ENCODE data around the gene EIF3F.
"Not testable (repeated sequence)": the region's sequence is repeated elsewhere in the genome, so short reads cannot be mapped to it uniquely, and the experiment has no call there.

EIF3F gene

GRCh38 chr11:7986768-7987559 lies at the start of gene EIF3F:
EIF3F (plus strand) TSS chr11:7987337; CDS start chr11:7987353, 16 bp downstream.
- DNase-seq, result peak; percentile 41 to 98 (median 87)

DNA sequence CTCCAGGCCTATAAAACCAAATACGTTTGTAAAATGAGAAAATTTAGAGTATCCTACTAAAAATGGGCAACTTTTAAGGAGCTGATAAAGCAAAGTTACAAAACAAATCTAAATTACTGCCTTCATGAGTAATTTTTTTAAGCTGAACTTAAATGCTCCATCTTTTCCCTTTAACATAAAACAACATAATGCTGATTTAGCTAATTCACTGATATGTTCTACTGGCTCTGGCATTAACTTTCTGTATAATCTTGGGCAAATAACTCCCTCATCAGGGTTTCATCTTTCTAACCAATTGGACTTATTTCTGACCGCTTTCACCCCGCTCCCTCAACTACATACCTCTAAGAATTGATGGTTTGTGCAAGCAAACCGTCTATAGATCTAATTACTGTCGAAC lies 46.0 kb upstream of the EIF3F start:
- no peak for DNase-seq

DNA sequence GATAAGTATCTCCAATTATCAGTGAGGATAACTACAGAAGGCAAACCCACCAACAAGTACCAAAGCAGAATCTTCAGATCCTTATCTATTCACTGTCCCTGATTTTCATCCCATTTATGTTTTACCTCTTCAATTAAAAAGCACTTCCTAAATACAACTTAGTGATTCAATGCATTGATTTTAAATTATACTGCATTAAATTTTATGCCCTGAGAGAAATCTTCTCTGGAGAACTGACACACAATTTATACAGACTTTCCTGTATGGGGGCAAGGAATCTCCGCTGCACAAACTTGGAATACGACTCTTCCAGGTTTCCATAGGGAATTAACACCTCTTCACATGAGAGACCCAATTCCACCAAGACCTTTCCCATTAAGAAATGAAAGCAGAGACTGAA lies 45.5 kb upstream of the EIF3F start, which contains the start of gene OR10A3:
OR10A3 (minus strand) TSS at position 101 of the 400 bp plus-strand sequence. CDS start 2,188 bp downstream, outside the sequence.
- no peak for DNase-seq

GRCh38 chr11:7944123-7944522 lies 43.0 kb upstream of the EIF3F start:
- DNase-seq, result no peak

- no peak for DNase-seq
Observed at GRCh38 chr11:7949934-7950333, 37.2 kb upstream of the EIF3F start.

DNA sequence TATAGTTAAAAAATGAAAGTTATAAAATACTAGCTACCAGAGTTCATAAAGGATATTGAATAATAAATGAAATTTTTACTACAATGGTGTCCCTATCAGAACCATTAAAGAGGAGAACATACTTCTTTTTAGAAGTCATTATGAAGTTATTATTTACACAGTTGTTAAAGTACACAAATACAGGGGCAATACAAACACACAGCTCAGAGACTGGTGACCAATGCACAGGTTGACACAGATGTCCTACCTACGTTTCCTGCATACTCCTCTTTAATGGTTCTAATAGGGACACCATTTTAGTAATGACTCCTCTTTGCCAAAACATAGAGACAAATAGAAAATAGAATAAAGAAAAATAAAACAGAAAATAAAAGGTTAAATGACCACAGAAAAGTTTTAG lies 31.9 kb upstream of the EIF3F start:
- DNase-seq, result no peak

DNA sequence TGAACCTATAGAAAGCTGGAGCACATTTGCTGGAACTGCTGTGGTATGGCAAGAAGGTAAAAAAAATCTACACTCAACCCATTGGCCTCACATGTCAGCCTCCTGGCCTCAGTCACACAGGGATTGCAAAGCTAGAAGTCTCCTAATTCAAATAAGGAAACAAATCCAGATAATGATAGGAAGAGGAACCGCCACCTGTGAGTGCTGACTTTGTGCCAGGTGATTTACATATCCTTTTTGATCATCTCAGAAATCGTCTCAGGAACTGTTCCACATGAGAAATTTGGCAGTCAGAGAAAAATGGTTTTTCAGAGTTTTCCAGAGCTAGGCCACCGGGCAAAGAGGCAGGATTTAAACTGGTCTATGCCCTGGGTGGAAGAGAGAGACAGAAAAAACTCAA lies 22.9 kb upstream of the EIF3F start:
- no peak for DNase-seq

DNA sequence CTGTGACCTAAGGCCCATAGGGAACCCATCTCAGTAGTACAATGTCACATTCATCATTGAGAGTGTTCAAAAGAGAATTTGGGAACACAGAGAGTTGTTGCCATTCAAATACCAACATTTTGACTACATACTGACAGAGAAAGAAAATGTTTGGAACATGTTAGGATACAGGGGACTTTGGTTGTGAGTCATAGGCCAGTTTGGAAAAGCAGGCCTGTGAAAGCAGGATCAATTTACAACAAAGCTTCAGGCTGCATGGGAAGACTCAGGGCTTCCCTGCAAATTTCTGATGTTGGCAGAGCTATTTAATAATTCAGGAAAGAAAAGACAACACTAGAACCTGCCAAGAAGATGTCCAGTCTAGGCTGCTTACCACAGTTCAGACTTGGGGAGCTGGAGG lies 22.3 kb upstream of the EIF3F start:
- no peak for DNase-seq

DNA sequence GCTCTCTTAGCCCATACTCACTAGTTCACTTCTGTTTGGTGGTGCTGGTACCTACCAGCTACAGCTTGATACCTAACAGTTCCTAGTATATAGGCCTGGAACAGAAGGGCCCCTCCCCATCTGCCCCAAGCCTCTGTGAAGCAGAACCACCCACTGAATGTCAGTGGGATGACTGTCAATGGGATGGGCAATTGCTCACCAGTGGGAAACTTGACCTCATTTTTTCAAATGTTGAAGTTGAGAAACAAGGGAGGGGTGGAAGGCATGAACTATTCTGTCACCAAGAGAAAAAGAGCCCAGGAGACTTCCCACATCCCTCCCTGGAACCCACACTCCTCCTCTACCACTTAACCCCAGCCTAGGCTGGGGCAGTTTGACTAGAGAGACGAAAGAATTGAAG lies 21.8 kb upstream of the EIF3F start, which contains the start of gene NLRP10:
NLRP10 (minus strand) TSS at position 62 of the 400 bp plus-strand sequence. CDS start 1,952 bp downstream, outside the sequence.
- DNase-seq, result no peak

DNA sequence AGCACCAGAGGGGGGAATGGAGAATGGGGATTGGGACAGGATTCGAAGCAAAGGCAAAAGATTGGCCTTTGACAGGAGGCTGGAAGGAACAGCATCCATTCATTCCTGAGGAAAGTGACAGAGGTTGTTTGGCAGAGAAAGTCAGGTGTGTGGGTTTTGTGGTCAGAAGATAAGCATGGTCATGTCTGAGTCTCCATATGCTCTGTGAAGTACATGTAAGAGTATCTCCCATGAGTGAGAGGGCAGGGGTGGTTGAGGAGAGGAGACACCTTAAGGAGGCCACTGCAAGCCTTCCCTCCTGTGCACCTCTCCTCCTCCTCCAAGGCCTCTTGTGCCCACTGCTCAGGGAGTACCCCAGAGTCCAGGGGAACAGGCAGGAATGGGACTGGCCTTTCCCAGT lies 20.0 kb upstream of the EIF3F start:
- no peak for DNase-seq

GRCh38 chr11:7967826-7968225 lies 19.3 kb upstream of the EIF3F start:
- no peak for DNase-seq

- DNase-seq, result no peak
Observed at GRCh38 chr11:7968686-7969085, 18.5 kb upstream of the EIF3F start.

- no peak for DNase-seq
Observed at GRCh38 chr11:7969756-7970646, 17.1 kb upstream of the EIF3F start.

GRCh38 chr11:7971846-7972245 lies 15.3 kb upstream of the EIF3F start:
- DNase-seq, result no peak

DNA sequence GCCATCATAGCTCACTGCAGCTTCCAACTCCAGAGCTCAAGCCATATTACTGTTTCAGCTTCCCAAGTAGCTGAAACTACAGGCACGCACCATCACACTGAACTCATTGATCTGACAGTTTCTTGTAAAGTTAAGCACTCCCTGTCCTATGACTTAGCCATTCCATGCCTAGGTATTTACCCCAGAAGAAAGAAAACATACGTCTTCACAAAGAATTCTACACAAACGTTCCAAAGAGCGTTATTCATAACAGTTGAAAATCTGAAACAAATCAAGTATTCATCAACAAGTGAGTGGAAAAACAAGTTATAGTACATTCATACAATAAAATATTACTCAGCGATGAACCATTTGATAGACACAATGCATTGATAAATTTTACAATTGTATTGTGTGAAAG lies 14.1 kb upstream of the EIF3F start:
- no peak for DNase-seq

DNA sequence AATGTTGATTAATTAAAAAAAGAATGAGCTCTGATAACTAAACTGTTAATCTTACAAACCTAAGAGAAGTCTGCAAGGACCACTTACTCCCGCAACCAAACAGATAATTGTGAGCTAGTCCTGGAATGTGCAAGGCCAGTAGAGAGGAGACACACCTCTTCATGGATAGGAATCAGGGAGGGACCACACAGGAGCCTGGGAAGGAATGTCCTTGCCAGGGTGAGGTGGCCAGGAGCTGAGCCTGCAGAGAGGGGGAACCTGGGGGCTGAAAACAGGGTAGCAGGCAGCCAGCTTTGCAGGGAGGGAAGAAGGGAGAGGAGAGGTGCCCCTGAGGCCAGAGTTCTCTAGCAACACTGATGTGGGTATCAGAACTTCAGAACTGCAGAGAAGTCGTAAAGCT lies 12.5 kb upstream of the EIF3F start:
- DNase-seq, result no peak

DNA sequence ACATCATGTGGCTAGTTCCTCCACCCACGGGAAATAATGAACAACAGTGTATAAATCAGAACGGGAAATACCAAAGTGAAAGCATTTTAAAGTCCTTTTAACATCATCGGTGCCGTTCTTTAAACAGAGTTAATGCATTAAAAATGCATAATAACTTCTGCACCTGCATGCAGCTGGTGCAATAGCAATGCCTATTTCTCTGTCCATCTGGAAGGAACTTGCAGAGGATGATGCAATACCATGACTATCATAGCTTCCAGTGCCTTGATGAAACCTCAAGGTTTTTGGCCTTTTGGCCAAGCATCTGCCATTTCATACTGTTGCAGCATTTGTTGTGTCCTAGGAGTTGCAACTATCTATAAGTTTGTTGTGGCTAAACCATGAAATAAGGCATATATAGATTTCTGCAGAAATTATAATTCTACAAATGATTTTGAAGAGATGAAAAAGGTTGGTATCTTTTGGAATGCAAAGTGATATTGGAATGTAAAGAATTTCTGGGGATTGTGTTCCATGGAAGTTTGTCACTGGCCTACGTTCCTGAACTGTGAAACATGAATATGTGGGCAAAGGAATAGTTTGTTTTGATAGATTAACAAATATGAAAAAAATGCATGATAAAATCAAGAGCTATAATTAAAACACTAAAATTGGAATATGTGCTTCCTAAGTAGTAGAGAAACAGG lies 9.8 kb upstream of the EIF3F start:
- no peak for DNase-seq

DNA sequence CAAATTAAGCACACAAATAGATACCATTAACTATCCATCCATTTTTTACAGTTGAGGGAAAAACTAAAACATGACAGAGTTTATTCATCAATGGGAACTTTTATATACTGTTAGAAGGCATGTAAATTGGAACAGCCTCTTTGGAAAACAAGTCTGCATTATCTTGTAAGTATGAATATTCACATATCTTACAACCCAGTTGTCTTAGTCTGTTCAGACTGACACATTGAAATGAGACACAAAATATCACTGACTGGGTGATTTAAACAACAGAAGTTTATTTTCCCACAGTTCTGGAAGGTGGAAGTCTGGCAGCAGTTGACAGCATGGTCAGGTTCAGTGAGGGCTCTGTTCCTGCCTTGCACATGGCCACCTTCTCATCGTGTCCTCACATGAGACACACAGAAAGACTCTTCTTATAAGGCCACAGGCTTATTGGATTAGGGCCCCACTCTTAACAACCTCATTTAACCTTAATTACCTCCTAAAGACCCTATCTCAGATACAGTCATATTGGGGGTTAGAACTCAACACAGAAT lies 5.4 kb upstream of the EIF3F start:
- DNase-seq, result no peak

DNA sequence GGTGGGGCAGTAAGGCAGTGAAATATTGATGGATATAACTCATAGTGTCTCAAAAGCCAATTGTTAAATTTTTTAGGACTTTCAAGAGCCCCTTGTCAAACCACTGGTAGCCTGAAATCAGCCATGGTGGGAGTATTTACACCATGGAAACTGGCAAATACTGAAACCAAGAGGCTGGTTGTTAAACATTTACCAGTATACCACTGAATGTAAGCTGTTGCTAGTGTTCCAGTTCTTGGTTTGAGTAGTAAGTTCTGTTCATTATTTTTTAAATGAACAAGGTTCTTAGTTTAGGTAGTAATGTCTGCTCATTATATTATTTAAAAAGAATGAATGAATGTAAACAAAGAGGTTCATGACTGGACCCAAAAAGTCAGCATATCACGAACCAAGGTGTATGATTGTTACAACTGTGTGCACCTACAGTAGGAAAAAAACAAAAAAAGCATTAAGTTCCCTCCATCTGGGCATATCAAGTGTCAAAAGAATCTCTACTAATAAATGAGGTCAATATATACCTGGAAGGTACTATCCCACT lies 4.5 kb upstream of the EIF3F start:
- DNase-seq, result no peak

GRCh38 chr11:7983832-7984590 lies 3.1 kb upstream of the EIF3F start:
- DNase-seq, result no peak

GRCh38 chr11:7987560-7987883 lies 385 bp downstream of the EIF3F start:
- DNase-seq, result not testable (repeated sequence)

All from hypothalamus (tissue), 51 donors.